Measurements from ENCODE around the gene OR10G3. TPM values are rescaled to one million over a fixed set of nuclear protein-coding genes. Genes with fewer than 3 reads are reported as not detected.
"Not testable (repeated sequence)": the region's sequence is repeated elsewhere in the genome, so short reads cannot be mapped to it uniquely, and the experiment has no call there.

The OR10G3 gene, protein sequence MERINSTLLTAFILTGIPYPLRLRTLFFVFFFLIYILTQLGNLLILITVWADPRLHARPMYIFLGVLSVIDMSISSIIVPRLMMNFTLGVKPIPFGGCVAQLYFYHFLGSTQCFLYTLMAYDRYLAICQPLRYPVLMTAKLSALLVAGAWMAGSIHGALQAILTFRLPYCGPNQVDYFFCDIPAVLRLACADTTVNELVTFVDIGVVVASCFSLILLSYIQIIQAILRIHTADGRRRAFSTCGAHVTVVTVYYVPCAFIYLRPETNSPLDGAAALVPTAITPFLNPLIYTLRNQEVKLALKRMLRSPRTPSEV
- total RNA-seq = not detected

DNA sequence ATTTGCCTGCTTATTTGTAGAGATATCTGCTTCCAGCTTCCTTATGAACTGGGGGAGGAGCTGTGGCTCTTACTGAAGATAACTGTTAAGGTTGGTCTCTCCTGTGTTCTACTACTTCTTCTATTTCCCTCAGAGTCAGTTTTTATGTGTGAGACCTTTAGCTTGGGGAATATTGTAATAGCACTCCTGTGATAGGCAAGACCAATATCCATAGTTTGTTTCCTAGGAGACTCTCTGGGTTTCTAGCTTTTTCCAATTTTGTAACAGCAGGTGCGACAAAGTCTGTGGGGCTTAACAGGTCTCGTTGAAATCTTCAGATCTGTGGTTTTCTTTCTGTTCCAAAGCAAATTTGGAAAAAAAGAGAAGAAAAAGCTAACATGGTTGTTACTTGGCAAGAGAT lies at the start of gene OR10G3:
TSS of gene OR10G3 (minus strand) at position 101 of the 400 bp plus-strand sequence. CDS start 9,332 bp downstream, outside the sequence.
- Histone ChIP-seq H3K4me3 (no peak within 1 kb of the TSS), H3K4me1 (no peaks in the 10 kb centered on the region), H3K9me3 (no peaks in the 10 kb centered on the region), H3K36me3 (no peaks in the 10 kb centered on the region), H3K27me3 (no peaks in the 10 kb centered on the region), H3K27ac (no peak within 1 kb of the TSS)
- DNase-seq = no peak
- TF ChIP-seq, protein P1, sequence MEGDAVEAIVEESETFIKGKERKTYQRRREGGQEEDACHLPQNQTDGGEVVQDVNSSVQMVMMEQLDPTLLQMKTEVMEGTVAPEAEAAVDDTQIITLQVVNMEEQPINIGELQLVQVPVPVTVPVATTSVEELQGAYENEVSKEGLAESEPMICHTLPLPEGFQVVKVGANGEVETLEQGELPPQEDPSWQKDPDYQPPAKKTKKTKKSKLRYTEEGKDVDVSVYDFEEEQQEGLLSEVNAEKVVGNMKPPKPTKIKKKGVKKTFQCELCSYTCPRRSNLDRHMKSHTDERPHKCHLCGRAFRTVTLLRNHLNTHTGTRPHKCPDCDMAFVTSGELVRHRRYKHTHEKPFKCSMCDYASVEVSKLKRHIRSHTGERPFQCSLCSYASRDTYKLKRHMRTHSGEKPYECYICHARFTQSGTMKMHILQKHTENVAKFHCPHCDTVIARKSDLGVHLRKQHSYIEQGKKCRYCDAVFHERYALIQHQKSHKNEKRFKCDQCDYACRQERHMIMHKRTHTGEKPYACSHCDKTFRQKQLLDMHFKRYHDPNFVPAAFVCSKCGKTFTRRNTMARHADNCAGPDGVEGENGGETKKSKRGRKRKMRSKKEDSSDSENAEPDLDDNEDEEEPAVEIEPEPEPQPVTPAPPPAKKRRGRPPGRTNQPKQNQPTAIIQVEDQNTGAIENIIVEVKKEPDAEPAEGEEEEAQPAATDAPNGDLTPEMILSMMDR (IDR thresholded peaks at IDR 0.05) = no peak
- TF ChIP-seq POLR2A (IDR thresholded peaks at IDR 0.05) = no peak

DNA sequence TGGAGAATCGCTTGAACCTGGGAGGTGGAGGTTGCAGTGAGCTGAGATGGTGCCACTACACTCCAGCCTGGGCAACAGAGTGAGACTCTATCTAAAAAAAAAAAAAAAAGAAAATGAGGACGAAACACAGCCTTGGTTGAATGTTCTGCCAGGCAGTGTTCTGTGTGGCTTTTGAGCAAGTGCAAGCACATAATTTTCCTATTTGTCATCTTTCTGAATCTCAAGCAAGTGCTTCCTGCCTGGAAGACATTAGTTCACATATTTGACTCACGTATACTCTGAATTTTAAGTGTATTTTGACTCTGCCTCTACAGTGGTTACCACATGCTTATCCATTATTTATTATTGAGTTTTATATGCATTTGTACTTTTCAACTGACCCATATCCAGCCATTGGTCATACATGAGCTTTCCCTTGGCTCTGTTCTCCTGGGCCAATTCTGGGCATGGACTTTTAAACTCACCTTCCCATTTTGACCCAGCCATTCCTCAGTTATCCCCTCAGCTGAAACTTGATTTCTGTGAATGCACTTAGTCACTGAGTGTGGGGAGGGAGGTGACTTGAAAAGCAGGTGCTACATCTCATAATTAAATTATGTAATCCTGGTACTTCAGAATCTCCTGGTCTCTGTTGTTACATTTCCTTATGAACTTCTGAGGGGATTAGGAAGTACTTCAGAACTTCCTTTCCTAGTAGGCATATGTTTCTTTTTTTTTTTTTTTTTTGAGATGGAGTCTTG lies 46.8 kb upstream of the OR10G3 start:
- Histone ChIP-seq H3K36me3 (no peaks in the 10 kb centered on the region), H3K9me3 (no peaks in the 10 kb centered on the region), H3K27me3 (no peaks in the 10 kb centered on the region), H3K4me3 (no peak overlapping the region), H3K4me1 (no peaks in the 10 kb centered on the region), H3K27ac (no peak overlapping the region)
- no peak for DNase-seq
- TF ChIP-seq, protein P1 (IDR thresholded peaks at IDR 0.05) = no peak
- TF ChIP-seq POLR2A (IDR thresholded peaks at IDR 0.05) = no peak

DNA sequence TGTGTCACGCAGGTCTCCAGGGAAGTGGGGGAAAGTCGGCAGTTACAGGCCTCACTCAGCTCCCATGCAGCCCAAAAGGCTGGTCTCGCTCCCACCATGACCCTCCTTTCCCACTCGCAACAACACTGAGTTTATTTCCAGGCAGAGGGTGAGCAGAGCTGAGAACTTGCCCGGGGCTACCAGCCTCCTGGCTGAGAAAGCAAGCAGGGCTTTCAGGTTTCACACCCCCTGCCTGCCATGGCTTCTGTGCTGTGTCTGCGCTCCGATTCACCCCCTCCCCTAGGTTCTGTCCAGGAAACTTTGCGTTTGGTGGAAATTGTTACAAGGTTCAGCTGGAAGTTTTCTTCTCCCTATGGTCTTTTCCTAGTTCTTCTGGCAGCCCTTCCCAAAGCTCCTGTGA lies 37.7 kb upstream of the OR10G3 start:
- no peak for DNase-seq
- H3K36me3 ChIP-seq = no peaks in the 10 kb centered on the region
- no peaks in the 10 kb centered on the region for H3K9me3 ChIP-seq
- H3K27ac ChIP-seq = no peak overlapping the region
- H3K4me1 ChIP-seq = no peaks in the 10 kb centered on the region
- no peaks in the 10 kb centered on the region for H3K27me3 ChIP-seq
- no peak overlapping the region for H3K4me3 ChIP-seq
- TF ChIP-seq, protein P1 (IDR thresholded peaks at IDR 0.05) = no peak
- TF ChIP-seq POLR2A (IDR thresholded peaks at IDR 0.05) = no peak

DNA sequence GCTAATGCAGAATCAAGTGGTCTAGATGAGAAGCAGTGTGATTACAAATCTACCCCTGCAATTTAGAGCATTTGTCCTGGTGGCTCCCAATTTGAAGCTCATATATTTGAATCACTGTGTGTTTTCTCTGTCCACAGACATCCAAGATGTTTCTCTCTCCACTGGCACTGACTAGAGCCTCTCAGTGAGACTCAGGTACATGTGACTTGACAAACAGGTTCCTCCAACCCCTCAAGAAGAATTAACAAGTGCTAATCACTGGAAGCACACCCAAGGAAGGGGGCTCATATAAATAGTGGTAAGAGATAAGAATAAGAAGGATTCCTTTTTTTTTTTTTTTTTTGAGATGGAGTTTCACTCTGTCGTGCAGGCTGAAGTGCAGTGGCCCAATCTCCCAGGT lies 34.4 kb upstream of the OR10G3 start:
- H3K27ac ChIP-seq = no peak overlapping the region
- no peaks in the 10 kb centered on the region for H3K9me3 ChIP-seq
- TF ChIP-seq, protein P1 (IDR thresholded peaks at IDR 0.05) = no peak
- TF ChIP-seq POLR2A (IDR thresholded peaks at IDR 0.05) = no peak
- no peaks in the 10 kb centered on the region for H3K36me3 ChIP-seq
- DNase-seq = no peak
- H3K27me3 ChIP-seq = no peaks in the 10 kb centered on the region
- H3K4me1 ChIP-seq = no peaks in the 10 kb centered on the region
- no peak overlapping the region for H3K4me3 ChIP-seq

DNA sequence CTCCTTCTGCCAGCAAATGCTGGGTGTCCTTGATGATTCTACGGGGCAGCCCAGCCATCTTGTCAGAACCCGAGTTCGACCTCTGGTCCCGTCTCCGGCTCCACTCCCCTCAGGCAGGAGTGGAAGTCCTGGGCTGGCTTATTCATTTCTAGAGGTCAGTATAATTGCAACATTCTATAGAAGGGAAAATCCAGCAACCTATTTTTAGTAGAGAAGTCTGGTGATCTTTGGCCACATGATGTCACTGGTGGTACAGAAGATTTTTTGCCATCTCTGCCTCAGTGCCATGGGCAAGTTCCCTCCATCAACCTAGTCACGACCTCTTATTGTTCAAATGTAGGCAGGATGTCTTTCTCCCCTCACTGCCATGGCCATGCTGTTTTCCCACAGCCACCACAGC lies 32.4 kb upstream of the OR10G3 start:
- TF ChIP-seq, protein P1 (IDR thresholded peaks at IDR 0.05) = no peak
- TF ChIP-seq POLR2A (IDR thresholded peaks at IDR 0.05) = no peak

DNA sequence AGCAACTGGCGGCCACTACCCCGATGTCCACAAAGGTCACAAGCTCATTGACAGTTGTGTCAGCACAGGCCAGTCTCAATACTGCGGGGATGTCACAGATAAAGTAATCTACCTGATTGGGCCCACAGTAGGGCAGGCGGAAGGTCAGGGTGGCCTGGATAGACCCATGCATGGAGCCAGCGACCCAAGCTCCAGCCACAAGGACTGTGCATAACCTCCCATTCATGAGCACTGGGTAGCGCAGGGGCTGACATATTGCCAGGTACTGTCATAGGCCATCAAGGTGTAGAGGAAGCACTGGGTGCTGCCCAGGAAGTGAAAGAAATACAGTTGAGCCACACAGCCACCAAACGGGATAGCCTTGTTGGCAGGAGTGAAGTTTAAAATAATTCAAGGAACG lies 22.3 kb upstream of the OR10G3 start:
- H3K27me3 ChIP-seq, H3K4me1 ChIP-seq, H3K9me3 ChIP-seq, H3K27ac ChIP-seq, H3K4me3 ChIP-seq, H3K36me3 ChIP-seq, DNase-seq: not testable (repeated sequence)

More for the DNA sequence above, 32.4 kb upstream of the OR10G3 start:
- DNase-seq = no peak
- Histone ChIP-seq H3K27ac (no peak overlapping the region), H3K27me3 (no peaks in the 10 kb centered on the region), H3K36me3 (no peaks in the 10 kb centered on the region), H3K4me1 (no peaks in the 10 kb centered on the region), H3K9me3 (no peaks in the 10 kb centered on the region), H3K4me3 (no peak overlapping the region)

Measured in Peyer's patch (tissue), 4 donors.